ENCODE results near the gene CHEK2. TPM values are rescaled to one million over a fixed set of nuclear protein-coding genes. Genes with fewer than 3 reads are reported as not detected.

CHEK2 gene
- total and polyA plus RNA-seq, 10 donors: 8.1 to 21.2 (median 12.2) TPM

- H3K4me1 ChIP-seq: peaks cover 0 to 33% (median 10%) of the 10 kb centered on the region in 6 donors
- WGBS, 5 donors: 83 to 95% (median 89%) methylated on average over 4 of the region's 4 CpGs
- H3K27ac ChIP-seq: no peak overlapping the region
- TF ChIP-seq POLR2AphosphoS5 (IDR thresholded peaks at IDR 0.05): no peak
- TF ChIP-seq, protein P1, sequence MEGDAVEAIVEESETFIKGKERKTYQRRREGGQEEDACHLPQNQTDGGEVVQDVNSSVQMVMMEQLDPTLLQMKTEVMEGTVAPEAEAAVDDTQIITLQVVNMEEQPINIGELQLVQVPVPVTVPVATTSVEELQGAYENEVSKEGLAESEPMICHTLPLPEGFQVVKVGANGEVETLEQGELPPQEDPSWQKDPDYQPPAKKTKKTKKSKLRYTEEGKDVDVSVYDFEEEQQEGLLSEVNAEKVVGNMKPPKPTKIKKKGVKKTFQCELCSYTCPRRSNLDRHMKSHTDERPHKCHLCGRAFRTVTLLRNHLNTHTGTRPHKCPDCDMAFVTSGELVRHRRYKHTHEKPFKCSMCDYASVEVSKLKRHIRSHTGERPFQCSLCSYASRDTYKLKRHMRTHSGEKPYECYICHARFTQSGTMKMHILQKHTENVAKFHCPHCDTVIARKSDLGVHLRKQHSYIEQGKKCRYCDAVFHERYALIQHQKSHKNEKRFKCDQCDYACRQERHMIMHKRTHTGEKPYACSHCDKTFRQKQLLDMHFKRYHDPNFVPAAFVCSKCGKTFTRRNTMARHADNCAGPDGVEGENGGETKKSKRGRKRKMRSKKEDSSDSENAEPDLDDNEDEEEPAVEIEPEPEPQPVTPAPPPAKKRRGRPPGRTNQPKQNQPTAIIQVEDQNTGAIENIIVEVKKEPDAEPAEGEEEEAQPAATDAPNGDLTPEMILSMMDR (IDR thresholded peaks at IDR 0.05 in 8 of 11, conservative IDR thresholded peaks at IDR 0.05 in 3 of 11): no peak
- no peak for TF ChIP-seq POLR2A (IDR thresholded peaks at IDR 0.05)
- no peak overlapping the region for H3K4me3 ChIP-seq
- intact Hi-C loops (cut with DNase I; ENCODE audit: low total_unique reads): no loop called here
- H3K27me3 ChIP-seq (replicated peaks in 1 of 7): no peaks in the 10 kb centered on the region
- no peak for DNase-seq
- no peaks in the 10 kb centered on the region for H3K9me3 ChIP-seq
- H3K36me3 ChIP-seq: peaks cover 0 to 100% (median 58%) of the 10 kb centered on the region in 6 donors
These were observed 42.4 kb upstream of the CHEK2 start for GRCh38 chr22:28783786-28784671.

DNA sequence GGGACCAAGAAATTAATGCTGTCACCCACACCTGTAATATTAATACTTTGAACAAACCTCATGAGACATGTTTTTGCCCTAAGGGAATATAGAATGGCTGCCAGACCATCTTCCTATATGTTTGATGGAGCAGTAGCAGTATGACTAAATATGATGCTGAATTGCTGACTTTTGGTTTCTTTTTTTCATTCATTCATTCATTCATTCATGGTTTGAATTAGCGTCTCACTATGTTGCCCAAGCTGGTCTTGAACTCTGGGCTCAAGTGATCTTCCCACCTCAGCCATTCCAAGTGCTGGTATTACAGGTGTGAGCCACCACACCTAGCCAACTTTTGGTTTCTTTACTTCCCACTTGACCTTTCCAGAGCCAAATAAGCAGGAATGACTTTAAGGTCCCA lies 38.7 kb upstream of the CHEK2 start:
- Histone ChIP-seq H3K4me1 (peaks cover 0 to 62% (median 35%) of the 10 kb centered on the region in 6 donors), H3K4me3 (no peak overlapping the region), H3K27me3 (replicated peaks in 1 of 7) (no peaks in the 10 kb centered on the region), H3K9me3 (no peaks in the 10 kb centered on the region), H3K27ac (no peak overlapping the region), H3K36me3 (peaks cover 0 to 100% (median 58%) of the 10 kb centered on the region in 6 donors)
- TF ChIP-seq POLR2AphosphoS5 (IDR thresholded peaks at IDR 0.05) (no peak), POLR2A (IDR thresholded peaks at IDR 0.05) (no peak)
- TF ChIP-seq, protein P1 (IDR thresholded peaks at IDR 0.05 in 8 of 11, conservative IDR thresholded peaks at IDR 0.05 in 3 of 11): no peak
- no peak for DNase-seq
- WGBS, 5 donors: 88 to 97% (median 93%) methylated on average over 1 of the region's 1 CpG
- intact Hi-C loops (cut with DNase I; ENCODE audit: low total_unique reads): no loop called here

GRCh38 chr22:28779833-28780232 lies 38.2 kb upstream of the CHEK2 start:
- Histone ChIP-seq H3K27ac (no peak overlapping the region), H3K4me3 (no peak overlapping the region), H3K4me1 (peaks cover under 1 to 67% (median 40%) of the 10 kb centered on the region in 6 donors), H3K36me3 (peaks cover 0 to 100% (median 56%) of the 10 kb centered on the region in 6 donors), H3K9me3 (no peaks in the 10 kb centered on the region), H3K27me3 (replicated peaks in 1 of 7) (no peaks in the 10 kb centered on the region)
- 84 to 88% (median 87%) methylated on average over 5 of the region's 5 CpGs for WGBS, 5 donors
- no peak for DNase-seq
- intact Hi-C loops (cut with DNase I; ENCODE audit: low total_unique reads): no loop called here
- TF ChIP-seq POLR2AphosphoS5 (IDR thresholded peaks at IDR 0.05): no peak
- TF ChIP-seq, protein P1 (IDR thresholded peaks at IDR 0.05 in 8 of 11, conservative IDR thresholded peaks at IDR 0.05 in 3 of 11): no peak
- TF ChIP-seq POLR2A (IDR thresholded peaks at IDR 0.05): no peak

GRCh38 chr22:28774378-28774777 lies 32.8 kb upstream of the CHEK2 start:
- DNase-seq: peak; percentile 12
- no peaks in the 10 kb centered on the region for H3K27me3 ChIP-seq (replicated peaks in 1 of 7)
- peaks cover 7 to 69% (median 51%) of the 10 kb centered on the region in 6 donors for H3K4me1 ChIP-seq
- WGBS, 5 donors: 70 to 88% (median 84%) methylated on average over 1 of the region's 1 CpG
- H3K4me3 ChIP-seq: peak overlapping the region in 1 of 8 donors; percentile 73
- TF ChIP-seq POLR2AphosphoS5 (IDR thresholded peaks at IDR 0.05): no peak
- TF ChIP-seq, protein P1 (IDR thresholded peaks at IDR 0.05 in 8 of 11, conservative IDR thresholded peaks at IDR 0.05 in 3 of 11): no peak
- TF ChIP-seq POLR2A (IDR thresholded peaks at IDR 0.05): no peak
- H3K27ac ChIP-seq: peak overlapping the region in 1 of 8 donors; percentile 99
- peaks cover 0 to 1% (median 0%) of the 10 kb centered on the region in 8 donors for H3K9me3 ChIP-seq
- intact Hi-C loops (cut with DNase I; ENCODE audit: low total_unique reads): no loop called here
- peaks cover 0 to 54% (median 24%) of the 10 kb centered on the region in 6 donors for H3K36me3 ChIP-seq

Data from spleen (tissue), 11 donors.